Muscle of back (tissue), 11 donors: Measurements from ENCODE around the gene KSR2. TPM values are rescaled to one million over a fixed set of nuclear protein-coding genes. Genes with fewer than 3 reads are reported as not detected.

Experiments used
- DNase-seq, 3 donors: peaks; one replicate each; pipeline versions ENCODE4 v3.0.0 to v3.0.0-alpha.2; 2013
- polyA plus RNA-seq, 10 donors: library from polyadenylated mRNA; unstranded; fragments of 120-200 nt; gene quantifications; one replicate each; pipeline ENCODE4 v1.2.1, GENCODE V29; 2013; ENCODE audit not compliant: insufficient read length in 10 of 10

Gene KSR2
- polyA plus RNA-seq, 10 donors: 0.01 to 0.04 (median 0.01) TPM; not detected in 5

- DNase-seq: no peak
Measured at GRCh38 chr12:117466677-117467362, 502.0 kb downstream of the KSR2 start.

- no peak for DNase-seq
Measured at GRCh38 chr12:117461732-117462131, 507.1 kb downstream of the KSR2 start.

DNA sequence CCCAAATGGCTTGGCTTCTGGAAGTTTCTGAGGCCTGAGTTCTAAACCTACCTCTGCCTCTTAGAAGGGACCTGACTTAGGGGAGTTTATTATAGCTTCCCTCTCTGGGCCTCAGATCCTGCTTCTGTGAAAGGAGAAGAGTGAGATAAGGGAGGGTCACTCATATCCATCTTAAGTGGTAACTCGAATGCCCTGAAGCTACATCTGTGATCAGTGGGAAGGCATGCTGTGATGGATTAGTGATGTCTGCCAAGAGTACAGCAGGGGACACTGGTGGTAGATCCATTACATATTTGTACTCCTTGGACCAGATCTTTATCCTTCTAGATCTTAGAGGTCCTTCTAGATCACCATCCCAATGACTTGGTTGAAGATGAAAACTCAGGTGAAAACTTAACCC is 509.6 kb downstream of the KSR2 start:
- no peak for DNase-seq

DNA sequence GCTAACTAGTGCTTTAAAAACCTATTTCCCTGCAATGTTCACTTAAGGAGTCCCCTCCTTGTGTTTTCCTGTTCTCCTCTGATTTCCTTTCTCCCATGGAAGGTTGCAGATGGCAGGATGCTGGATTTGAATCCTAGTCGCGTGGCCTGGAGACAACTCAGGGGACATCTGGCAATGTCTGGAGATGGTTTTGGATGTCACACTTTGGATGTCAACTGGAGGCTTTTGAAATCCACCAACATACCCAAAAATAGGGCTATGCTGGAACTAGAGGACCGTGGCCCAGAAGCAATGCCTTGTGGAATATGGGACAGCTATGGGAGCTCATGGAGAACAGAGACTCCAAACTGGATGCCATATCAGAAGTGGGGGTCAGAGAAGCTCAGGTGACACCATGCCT is 511.6 kb downstream of the KSR2 start:
- no peak for DNase-seq

- DNase-seq: no peak
Measured at GRCh38 chr12:117456076-117456475, 512.7 kb downstream of the KSR2 start.

DNA sequence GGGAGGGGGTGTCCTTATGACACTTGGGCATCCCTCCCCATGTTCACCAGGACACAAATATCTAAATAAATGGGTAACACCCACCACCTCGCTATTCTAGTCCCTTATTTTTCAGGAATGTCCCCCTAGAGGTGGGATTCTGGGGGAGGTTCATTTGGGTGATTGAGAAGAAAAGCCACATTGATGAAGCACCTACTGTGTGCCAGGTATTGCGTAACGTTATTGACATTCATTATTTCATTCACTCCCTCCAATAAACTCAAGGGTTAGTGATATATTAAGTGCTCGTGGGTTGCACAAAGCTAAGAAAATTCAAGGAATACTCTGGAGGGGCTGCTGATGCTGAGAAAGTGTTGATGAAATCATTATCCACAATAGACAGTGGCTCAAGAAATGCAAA is 514.8 kb downstream of the KSR2 start:
- DNase-seq: no peak

- DNase-seq: peak in 1 of 3 donors; percentile 19
Measured at GRCh38 chr12:117452112-117452511, 516.7 kb downstream of the KSR2 start.

DNA sequence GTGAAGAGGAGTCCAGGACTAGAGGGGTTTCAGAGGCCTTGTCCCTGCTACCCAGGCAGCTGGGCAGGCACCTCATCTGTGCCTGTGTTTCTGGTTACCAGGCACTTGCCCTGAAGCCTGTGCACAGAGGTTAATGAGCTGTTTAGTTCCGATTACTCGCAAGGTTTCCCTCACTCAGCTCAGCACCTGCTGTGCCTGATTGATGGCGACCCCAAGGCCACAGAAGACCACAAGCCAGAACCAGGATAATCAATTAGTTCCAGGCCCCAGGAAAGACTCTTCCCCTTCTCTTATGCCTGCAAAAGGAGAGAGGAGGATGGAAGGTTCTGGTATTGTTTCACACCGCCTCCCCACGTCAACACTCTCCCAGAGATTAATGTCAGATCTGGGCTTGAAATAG is 518.6 kb downstream of the KSR2 start:
- no peak for DNase-seq

- DNase-seq: no peak
Measured at GRCh38 chr12:117447665-117448366, 521.0 kb downstream of the KSR2 start.

DNA sequence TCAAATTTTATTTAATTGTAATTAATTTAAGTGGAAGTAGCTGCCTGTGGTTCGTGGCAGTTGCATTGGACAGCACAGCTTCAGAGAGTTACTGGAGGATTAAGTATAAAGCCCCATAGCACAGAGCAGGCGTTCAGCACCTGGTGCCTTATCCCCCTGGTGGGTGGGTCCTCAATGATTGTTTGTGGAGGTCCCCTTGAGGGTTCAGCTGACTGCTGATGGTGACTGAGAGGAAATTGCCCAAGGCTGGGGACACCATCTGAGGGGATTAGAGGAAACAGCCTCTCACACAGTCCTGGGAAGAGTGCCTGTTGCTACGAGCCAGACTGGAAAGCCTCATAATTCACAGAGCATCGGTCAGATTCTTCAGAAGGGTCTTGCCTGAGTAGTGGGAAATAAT is 524.0 kb downstream of the KSR2 start:
- no peak for DNase-seq

DNA sequence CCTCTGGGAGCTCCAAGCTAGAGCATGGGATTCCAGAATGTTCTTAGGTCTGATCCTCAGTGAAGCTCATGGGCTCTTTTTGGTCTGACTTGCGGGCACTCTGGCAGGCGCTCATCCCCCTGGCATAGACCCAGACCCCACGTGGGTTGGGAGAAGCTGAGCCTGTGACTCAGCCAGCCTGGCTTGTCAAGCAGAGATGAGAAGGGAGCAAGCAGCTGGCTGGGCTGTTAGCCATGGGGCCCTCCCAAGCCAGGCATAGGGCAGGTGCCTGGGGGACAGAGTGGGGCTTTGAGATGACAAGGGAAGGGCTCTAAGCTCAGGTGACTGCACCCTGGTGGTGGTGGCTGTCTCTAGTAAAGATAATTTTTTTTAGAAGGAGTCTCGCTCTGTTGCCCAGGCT is 527.0 kb downstream of the KSR2 start:
- DNase-seq: peak; percentile 66 to 80 (median 69)

DNA sequence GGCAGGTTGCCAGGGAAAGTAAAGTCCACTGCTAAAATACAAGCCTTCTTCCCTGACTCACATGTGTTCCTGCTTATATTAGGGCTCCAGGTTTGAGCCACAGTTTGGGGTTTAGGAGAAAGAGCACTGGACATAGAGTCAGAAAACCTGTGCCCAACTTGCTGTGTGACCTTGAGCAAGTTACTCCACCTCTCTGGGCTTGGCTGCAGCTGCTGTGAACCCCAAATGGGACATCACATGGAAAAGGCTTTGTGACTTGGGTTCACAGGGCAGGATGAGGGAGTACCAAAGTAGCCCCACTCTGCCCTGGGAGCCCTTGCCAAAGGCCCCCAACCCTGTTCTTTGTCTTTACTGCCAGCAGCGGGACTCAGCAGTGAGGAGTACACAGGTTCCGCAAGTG is 528.4 kb downstream of the KSR2 start:
- DNase-seq: no peak

- peak in 2 of 3 donors; percentile 24 to 33 for DNase-seq
Measured at GRCh38 chr12:117439531-117440001, 529.2 kb downstream of the KSR2 start.

DNA sequence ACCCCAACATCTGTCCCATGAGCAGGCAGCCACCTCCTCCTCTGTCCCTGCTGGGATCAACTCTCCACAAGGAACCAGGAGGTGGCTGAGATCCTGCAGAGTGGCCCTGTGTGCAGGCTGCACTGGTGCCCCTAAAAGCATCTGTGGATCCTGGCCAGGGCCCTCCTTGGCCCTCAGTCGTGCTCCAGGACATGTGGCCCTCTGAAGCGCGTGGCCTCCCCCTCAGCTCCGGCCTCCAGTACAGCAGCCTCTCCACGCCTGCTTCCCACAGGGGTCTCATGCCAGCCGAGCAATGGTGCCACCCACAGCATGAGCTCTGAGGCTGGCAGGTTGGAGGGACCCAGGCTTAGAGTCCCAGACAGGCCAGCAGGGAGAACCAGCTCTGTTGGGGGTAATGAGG is 530.0 kb downstream of the KSR2 start:
- DNase-seq: no peak

GRCh38 chr12:117437516-117438255 is 531.1 kb downstream of the KSR2 start:
- peak; percentile 22 to 43 (median 31) for DNase-seq

DNA sequence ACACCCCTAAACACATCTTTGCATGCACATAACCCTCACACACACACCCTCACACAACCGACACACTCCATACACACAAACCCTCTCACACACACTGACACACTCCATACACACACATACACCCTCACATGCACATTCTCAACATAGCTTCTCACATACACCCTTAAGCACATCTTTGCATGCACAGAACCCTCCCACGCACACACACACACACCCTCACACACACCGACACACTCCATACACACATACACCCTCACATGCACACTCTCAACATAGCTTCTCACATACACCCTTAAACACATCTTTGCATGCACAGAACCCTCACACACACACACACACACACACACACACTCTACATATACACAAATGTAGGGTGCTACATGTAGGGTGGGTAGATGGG is 534.9 kb downstream of the KSR2 start:
- DNase-seq: no peak

DNA sequence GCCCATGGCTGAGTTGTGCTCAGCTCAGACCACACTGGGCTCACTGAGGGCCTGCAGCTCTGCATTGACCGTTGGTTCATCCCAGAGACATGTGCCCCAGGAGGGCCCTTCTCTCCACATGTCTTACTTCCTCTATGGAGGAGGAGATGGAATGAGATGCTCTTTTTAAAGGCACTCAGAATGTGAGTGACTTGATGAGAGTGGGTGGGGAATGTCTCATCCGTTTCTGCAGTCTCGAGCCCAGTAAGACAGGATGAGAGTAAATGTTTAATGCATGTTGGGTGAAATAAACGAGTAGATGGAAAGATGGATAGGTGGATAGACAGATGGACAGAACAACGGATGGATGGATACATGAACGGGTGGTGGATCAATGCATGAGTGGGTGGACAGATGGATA is 538.5 kb downstream of the KSR2 start:
- DNase-seq: no peak

DNA sequence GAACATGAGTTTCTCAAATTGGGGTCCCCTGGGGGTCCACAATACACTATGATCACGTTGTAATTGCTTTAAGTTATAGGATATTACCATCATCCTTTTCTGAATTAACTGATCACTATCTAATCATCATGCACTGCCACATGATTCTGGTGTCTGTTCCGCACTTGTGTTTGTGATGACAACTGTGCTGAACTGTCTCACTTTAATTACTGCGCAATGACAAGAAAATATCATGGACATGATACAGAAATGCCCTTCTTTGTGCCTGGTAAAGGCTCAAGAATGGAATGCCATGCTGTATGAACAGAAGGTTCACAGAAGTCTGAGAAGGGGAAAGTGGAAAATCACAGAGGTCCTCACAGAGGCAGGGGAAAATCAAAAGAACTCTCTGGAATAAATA is 541.6 kb downstream of the KSR2 start:
- DNase-seq: no peak

- DNase-seq: no peak
Measured at GRCh38 chr12:117421987-117422386, 546.8 kb downstream of the KSR2 start.

GRCh38 chr12:117421068-117421752 is 547.6 kb downstream of the KSR2 start:
- no peak for DNase-seq

DNA sequence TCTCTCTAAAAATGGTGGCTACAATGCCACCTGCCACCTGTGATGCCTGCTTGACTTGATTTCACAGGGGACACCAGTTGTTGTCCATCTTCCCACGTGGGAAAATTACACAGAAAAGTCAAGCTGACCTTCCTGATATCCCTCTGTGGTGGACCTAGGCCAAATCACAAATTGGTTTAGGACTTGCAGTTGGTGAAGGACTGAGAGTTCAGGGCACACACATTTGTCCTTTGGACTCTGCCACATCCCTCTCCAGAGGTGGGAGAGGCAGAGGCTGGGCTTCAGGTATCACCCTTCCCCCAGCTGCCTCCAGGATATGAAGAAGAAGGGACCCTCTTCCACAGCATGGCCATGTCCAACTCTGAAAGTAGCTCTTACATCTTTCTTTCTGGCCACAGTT is 551.8 kb downstream of the KSR2 start:
- no peak for DNase-seq
